HL-60/S4 (cell line): ENCODE data around the gene ARHGEF25.
"Not testable (repeated sequence)": the region's sequence is repeated elsewhere in the genome, so short reads cannot be mapped to it uniquely, and the experiment has no call there.

Experiments
- in situ Hi-C: fragments of 300-500 bp; cut with MboI; formaldehyde crosslinking; loops from 2 replicates; pipeline ENCODE4 v1.14.3; 2022; ENCODE audit warnings: low sequenced_read_pairs

ARHGEF25 gene

GRCh38 chr12:57632958-57633840 lies 22.0 kb downstream of the ARHGEF25 start, which contains the start of gene B4GALNT1:
TSS of gene B4GALNT1 (minus strand) at chr12:57633201. CDS start at chr12:57632132, 1,069 bp downstream.
- in situ Hi-C loops, result no loop called here

- in situ Hi-C loops, result not testable (repeated sequence)
These were observed 25.5 kb downstream of the ARHGEF25 start for GRCh38 chr12:57636731-57637130.

- in situ Hi-C loops, result no loop called here
These were observed 26.1 kb downstream of the ARHGEF25 start for GRCh38 chr12:57637364-57637763.

- in situ Hi-C loops, result no loop called here
These were observed 26.9 kb downstream of the ARHGEF25 start for GRCh38 chr12:57638096-57638495.

- in situ Hi-C loops, result no loop called here
These were observed 29.2 kb downstream of the ARHGEF25 start for GRCh38 chr12:57640175-57641042.

- in situ Hi-C loops, result no loop called here
These were observed 30.6 kb downstream of the ARHGEF25 start for GRCh38 chr12:57641699-57642442.

DNA sequence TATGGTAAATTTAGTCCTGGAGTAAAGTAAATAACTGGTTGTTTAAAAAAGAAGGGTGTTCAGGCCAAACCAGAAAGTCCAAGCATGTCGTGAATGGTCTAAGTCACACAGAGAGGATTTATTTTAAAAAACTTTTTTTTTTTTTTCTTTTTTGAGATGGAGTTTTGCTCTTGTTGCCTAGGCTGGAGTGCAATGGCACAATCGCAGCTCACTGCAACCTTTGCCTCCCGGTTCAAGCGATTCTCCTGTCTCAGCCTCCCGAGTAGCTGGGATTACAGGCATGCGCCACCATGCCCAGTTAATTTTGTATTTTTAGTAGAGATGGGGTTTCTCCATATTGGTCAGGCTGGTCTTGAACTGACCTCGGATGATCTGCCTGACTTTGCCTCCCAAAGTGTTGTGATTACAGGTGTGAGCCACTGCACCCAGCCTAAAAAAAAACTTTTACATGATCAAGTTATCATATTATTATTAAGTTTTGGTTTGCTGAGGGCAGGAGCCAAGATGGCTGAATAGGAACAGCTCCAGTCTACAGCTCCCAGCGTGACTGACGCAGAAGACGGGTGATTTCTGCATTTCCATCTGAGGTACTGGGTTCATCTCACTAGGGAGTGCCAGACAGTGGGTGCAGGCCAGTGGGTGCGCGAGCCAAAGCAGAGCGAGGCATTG lies 34.9 kb downstream of the ARHGEF25 start:
- in situ Hi-C loops, result not testable (repeated sequence)

DNA sequence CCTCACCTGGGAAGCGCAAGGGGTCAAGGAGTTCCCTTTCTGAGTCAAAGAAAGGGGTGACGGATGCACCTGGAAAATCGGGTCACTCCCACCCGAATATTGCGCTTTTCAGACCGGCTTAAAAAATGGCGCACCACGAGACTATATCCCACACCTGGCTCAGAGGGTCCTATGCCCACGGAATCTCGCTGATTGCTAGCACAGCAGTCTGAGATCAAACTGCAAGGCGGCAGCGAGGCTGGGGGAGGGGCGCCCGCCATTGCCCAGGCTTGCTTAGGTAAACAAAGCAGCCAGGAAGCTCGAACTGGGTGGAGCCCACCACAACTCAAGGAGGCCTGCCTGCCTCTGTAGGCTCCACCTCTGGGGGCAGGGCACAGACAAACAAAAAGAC lies 35.4 kb downstream of the ARHGEF25 start:
- in situ Hi-C loops, result not testable (repeated sequence)

- in situ Hi-C loops, result no loop called here
These were observed 42.8 kb downstream of the ARHGEF25 start for GRCh38 chr12:57654042-57654441.

GRCh38 chr12:57655541-57656240 lies 44.5 kb downstream of the ARHGEF25 start:
- in situ Hi-C loops, result no loop called here

DNA sequence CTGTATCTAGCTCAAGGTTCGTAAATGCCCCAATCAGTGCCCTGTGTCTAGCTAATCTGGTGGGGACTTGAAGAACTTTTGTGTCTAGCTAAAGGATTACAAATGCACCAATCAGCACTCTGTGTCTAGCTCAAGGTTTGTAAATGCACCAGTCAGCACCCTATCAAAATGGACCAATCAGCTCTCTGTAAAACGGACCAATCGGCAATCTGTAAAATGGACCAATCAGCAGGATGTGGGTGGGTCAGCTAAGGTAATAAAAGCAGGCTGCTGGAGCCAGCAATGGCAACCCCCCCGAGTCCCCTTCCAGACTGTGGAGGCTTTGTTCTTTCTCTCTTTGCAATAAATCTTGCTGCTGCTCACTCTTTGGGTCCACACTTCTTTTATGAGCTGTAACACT lies 45.2 kb downstream of the ARHGEF25 start:
- in situ Hi-C loops, result not testable (repeated sequence)

DNA sequence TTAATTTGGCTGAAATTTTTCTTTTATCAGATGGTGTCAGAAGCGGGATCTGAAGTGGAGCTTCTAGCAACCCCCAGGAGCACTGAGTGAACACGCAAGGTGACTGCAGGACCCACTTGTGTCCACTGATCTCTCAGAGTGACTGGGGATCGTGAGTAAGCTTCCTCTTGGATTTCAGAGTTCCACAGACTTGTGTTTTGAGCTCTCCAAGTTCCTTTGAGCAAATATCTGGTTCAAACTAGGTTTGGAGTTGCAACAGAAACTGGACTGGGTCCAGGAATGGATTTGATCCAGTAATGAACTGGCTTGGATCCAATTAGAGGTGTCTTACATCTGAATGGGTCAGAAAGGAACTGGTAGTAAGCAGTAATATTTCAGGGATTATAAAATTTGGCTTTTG lies 46.5 kb downstream of the ARHGEF25 start:
- in situ Hi-C loops, result no loop called here

- in situ Hi-C loops, result no loop called here
These were observed 47.7 kb downstream of the ARHGEF25 start for GRCh38 chr12:57658890-57659289.

GRCh38 chr12:57661376-57661775 lies 50.1 kb downstream of the ARHGEF25 start:
- in situ Hi-C loops, result no loop called here

DNA sequence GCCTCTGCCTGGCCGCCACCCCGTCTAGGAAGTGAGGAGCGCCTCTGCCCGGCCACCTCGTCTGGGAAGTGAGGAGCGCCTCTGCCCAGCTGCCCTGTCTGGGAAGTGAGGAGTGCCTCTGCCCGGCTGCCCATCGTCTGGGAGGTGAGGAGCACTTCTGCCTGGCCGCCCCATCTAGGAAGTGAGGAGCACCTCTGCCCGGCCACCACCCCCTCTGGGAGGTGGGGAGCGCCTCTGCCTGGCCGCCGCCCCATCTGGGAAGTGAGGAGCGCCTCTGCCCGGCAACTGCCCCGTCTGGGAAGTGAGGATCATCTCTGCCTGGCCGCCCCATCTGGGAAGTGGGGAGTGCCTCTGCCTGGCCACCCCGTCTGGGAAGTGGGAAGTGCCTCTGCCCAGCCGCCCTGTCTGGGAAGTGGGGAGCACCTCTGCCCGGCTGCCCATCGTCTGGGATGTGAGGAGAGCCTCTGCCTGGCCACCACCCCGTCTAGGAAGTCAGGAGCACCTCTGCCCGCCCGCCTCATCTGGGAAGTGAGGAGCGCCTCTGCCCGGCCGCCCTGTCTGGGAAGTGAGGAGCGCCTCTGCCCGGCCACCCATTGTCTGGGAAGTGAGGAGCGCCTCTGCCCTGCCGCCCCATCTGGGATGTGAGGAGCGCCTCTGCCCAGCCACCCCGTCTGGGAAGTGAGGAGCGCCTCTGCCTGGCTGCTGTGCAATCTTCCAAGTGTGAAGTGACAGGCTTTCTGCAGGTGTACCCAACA lies 54.0 kb downstream of the ARHGEF25 start:
- in situ Hi-C loops, result not testable (repeated sequence)
